ENCODE data around the gene PBX4.

GRCh38 chr19:19635313-19635702, 16.8 kb upstream of the PBX4 start:
- TF ChIP-seq, protein P1, sequence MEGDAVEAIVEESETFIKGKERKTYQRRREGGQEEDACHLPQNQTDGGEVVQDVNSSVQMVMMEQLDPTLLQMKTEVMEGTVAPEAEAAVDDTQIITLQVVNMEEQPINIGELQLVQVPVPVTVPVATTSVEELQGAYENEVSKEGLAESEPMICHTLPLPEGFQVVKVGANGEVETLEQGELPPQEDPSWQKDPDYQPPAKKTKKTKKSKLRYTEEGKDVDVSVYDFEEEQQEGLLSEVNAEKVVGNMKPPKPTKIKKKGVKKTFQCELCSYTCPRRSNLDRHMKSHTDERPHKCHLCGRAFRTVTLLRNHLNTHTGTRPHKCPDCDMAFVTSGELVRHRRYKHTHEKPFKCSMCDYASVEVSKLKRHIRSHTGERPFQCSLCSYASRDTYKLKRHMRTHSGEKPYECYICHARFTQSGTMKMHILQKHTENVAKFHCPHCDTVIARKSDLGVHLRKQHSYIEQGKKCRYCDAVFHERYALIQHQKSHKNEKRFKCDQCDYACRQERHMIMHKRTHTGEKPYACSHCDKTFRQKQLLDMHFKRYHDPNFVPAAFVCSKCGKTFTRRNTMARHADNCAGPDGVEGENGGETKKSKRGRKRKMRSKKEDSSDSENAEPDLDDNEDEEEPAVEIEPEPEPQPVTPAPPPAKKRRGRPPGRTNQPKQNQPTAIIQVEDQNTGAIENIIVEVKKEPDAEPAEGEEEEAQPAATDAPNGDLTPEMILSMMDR (IDR thresholded peaks at IDR 0.05 in 2 of 3, conservative IDR thresholded peaks at IDR 0.05 in 1 of 3; ENCODE audit: borderline replicate concordance in 1 of 3, insufficient read depth in 1 of 3, low read depth in 2 of 3, low read length in 2 of 3), result no peak
- TF ChIP-seq ZFX (IDR thresholded peaks at IDR 0.05) (no peak), ZNF274 (IDR thresholded peaks at IDR 0.05; ENCODE audit: low read depth, low read length) (no peak), JUND (IDR thresholded peaks at IDR 0.05) (no peak)
